Osteocyte (in vitro differentiated cells): ENCODE data around the gene SKP2. TPM values are rescaled to one million over a fixed set of nuclear protein-coding genes. Genes with fewer than 3 reads are reported as not detected.

Experiments
- DNase-seq: peaks from one replicate; pipeline ENCODE4 v3.0.0; 2021; ENCODE audit warnings: mixed read lengths; ENCODE audit not compliant: unreplicated experiment; ENCODE audit errors: extremely low spot score
- H3K27ac Mint-ChIP-seq: one replicate; pipeline ENCODE4 v1.8.0; 2021; ENCODE audit warnings: mild to moderate bottlenecking, mixed read lengths; ENCODE audit not compliant: unreplicated experiment
- H3K27me3 Mint-ChIP-seq: one replicate; pipeline ENCODE4 v1.8.0; 2021; ENCODE audit warnings: mixed read lengths; ENCODE audit not compliant: unreplicated experiment
- H3K36me3 Mint-ChIP-seq: one replicate; pipeline ENCODE4 v1.8.0; 2021; ENCODE audit warnings: mixed read lengths; ENCODE audit not compliant: unreplicated experiment
- H3K4me1 Mint-ChIP-seq: one replicate; pipeline ENCODE4 v1.8.0; 2021; ENCODE audit warnings: mixed read lengths; ENCODE audit not compliant: unreplicated experiment
- H3K4me3 Mint-ChIP-seq: one replicate; pipeline ENCODE4 v1.8.0; 2021; ENCODE audit warnings: mild to moderate bottlenecking, moderate library complexity, mixed read lengths; ENCODE audit not compliant: unreplicated experiment
- H3K9me3 Mint-ChIP-seq: one replicate; pipeline ENCODE4 v1.8.0; 2021; ENCODE audit warnings: mixed read lengths; ENCODE audit not compliant: unreplicated experiment
- long read RNA-seq: library from polyadenylated mRNA; unstranded; transcript quantifications from one replicate; pipeline ENCODE4 v2.0.0, GENCODE V29; 2021
- total RNA-seq: library from RNA; stranded (reverse); gene quantifications from 2 replicates; pipeline ENCODE4 v1.2.1, GENCODE V29; 2021
- TF ChIP-seq, protein P1 (sequence below): fragments of 200-600 bp; sonication (generic); IDR thresholded peaks from 2 replicates; pipeline ENCODE4 v1.5.0; 2021; ENCODE audit warnings: antibody characterized with exemption, mild to moderate bottlenecking, moderate library complexity

SKP2 gene
- total RNA-seq: 28.4 and 28.9 TPM in 2 replicates
- long read RNA-seq, transcript SKP2-201 (10 exons, 1,537 nt): major isoform, 7 of 20 reads
- long read RNA-seq, transcript SKP2-202 (10 exons, 3,759 nt): major isoform, 7 of 20 reads
- long read RNA-seq, partial matches to known transcripts: 1 of 20 reads
- long read RNA-seq, other reads (novel, unspliced or antisense): 5 of 20 reads

DNA sequence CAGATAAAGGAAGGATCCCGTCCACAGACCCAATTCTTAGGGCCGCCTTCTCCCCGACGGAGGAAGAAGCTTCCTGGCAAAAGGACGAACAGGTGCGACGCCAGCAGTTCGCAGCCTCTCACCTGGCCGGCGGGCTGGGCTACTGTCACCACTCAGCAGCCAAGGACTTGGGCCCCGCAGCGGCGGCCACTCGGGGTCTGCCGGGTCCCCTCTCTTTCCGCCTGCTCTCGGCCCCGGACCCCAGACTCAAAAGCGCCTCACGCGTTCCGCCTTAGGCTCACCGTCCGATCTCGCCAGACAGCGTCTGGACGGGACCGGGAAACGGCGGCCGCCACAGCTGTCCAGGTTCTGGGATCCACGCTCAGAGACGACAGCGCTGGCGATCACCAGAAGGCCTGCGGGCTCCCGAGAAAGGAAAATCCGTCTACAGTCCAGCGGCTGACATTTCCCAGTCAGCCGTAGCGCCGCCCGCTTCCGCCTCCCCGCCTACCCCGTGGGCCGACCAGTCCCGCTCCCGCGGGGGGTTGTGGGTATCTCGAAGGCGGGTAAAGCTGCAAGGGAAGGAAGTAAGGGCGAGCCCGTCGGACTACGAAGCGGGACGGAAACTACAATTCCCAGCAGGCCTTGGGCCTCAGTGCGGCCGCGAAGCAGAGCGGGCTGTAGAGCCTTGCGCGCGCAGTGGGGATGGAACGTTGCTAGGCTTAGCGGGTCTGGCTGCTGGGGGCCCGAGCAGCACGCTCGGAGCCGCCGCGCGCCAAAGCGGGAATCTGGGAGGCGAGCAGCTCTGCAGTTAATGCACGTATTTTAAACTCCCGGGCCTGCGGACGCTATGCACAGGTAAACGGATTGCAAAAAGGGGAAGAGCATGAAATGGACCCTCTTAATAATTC lies at the start of gene SKP2, which contains the start of gene LMBRD2:
Gene SKP2, plus strand, starts transcription at position 678 of the 890 bp plus-strand sequence. Its CDS starts 152 bp downstream, at position 830.
Gene LMBRD2, minus strand, starts transcription at position 454 of the 890 bp plus-strand sequence. CDS start 8,538 bp downstream, outside the sequence.
- no peaks in the 10 kb centered on the region for H3K27me3 Mint-ChIP-seq
- H3K27ac Mint-ChIP-seq: peak within 1 kb of the TSS; percentile 79
- TF ChIP-seq, protein P1, sequence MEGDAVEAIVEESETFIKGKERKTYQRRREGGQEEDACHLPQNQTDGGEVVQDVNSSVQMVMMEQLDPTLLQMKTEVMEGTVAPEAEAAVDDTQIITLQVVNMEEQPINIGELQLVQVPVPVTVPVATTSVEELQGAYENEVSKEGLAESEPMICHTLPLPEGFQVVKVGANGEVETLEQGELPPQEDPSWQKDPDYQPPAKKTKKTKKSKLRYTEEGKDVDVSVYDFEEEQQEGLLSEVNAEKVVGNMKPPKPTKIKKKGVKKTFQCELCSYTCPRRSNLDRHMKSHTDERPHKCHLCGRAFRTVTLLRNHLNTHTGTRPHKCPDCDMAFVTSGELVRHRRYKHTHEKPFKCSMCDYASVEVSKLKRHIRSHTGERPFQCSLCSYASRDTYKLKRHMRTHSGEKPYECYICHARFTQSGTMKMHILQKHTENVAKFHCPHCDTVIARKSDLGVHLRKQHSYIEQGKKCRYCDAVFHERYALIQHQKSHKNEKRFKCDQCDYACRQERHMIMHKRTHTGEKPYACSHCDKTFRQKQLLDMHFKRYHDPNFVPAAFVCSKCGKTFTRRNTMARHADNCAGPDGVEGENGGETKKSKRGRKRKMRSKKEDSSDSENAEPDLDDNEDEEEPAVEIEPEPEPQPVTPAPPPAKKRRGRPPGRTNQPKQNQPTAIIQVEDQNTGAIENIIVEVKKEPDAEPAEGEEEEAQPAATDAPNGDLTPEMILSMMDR: no peak
- peaks cover 42% of the 10 kb centered on the region for H3K4me1 Mint-ChIP-seq
- DNase-seq: peak; percentile 99
- peak within 1 kb of the TSS; percentile 93 for H3K4me3 Mint-ChIP-seq
- H3K36me3 Mint-ChIP-seq: peaks cover 12% of the 10 kb centered on the region
- no peaks in the 10 kb centered on the region for H3K9me3 Mint-ChIP-seq

DNA sequence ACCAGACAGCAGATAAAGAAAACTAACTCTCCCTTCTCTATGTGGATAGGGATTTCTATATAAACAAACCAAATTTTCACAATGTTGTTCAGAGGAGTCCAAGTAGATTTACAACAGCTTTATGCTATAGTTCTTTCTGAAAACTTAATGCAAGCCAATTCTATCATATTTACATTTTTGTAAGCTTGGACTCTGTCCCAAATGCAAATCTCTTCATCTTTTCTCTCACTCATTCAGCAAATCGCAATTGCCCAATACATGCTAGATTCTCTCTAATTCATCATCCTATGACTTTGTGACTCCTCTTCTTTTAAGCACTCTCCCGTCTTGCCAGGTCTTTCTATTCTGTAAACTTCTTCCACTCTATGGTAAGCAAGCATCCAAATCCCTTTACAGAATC lies 46.1 kb upstream of the SKP2 start:
- Mint-ChIP-seq H3K4me3 (no peak overlapping the region), H3K27me3 (no peaks in the 10 kb centered on the region), H3K9me3 (no peaks in the 10 kb centered on the region), H3K27ac (no peak overlapping the region), H3K36me3 (peaks cover 34% of the 10 kb centered on the region), H3K4me1 (no peaks in the 10 kb centered on the region)
- TF ChIP-seq, protein P1: no peak
- no peak for DNase-seq

DNA sequence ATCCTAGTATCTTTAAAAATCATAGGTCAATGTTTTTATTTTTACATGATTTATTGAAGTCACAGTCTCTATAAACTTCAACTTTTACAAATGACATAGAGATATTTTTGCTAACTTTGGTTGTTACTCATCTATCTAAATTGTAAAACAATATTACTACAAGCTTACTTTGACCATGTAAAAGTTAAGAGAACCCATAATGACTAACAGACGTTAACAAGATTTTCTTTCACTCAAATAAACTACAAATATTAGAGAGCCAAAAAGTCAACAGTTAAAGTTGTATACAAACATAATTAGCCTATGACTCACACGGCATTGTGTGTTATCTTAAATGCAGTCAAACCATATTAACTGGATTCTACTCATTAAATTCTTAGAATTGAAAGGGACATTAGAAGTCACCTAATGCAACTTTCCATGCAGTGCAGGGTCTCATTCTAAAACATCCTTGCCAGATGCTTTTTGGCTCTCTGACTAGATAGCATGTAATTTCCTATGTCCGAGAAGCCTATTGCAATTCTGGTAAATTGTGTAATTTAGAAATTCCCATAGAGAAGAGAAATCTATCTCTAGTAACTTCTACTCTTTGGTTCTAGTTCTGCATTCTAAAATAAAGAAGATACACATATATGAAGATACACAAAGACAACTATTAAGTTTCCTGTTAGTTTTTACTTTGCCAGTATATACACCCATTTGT lies 43.0 kb upstream of the SKP2 start:
- Mint-ChIP-seq H3K9me3 (no peaks in the 10 kb centered on the region), H3K27ac (no peak overlapping the region), H3K4me3 (no peak overlapping the region), H3K36me3 (peaks cover 34% of the 10 kb centered on the region), H3K27me3 (no peaks in the 10 kb centered on the region), H3K4me1 (no peaks in the 10 kb centered on the region)
- DNase-seq: no peak
- TF ChIP-seq, protein P1: no peak

DNA sequence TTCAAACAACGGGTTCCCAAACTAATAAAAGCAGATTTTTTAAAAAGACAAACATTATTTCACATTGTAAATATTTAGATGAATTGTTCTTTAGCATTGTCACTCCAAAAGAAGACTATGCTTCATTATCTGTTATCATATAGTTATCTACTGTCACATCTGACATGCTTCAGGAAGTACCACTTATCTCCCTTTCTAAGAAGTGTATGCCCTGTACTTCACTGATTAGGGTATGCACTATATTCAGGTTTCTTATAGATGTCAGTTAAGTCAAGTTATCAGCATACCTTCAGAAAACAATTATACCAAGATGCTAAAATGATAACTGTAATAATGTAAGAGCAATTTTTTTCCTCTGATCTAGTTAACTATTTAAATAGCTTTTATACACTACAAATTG lies 40.7 kb upstream of the SKP2 start:
- H3K4me3 Mint-ChIP-seq: no peak overlapping the region
- H3K4me1 Mint-ChIP-seq: no peaks in the 10 kb centered on the region
- no peak overlapping the region for H3K27ac Mint-ChIP-seq
- no peaks in the 10 kb centered on the region for H3K9me3 Mint-ChIP-seq
- DNase-seq: no peak
- TF ChIP-seq, protein P1: no peak
- no peaks in the 10 kb centered on the region for H3K27me3 Mint-ChIP-seq
- peaks cover 33% of the 10 kb centered on the region for H3K36me3 Mint-ChIP-seq

DNA sequence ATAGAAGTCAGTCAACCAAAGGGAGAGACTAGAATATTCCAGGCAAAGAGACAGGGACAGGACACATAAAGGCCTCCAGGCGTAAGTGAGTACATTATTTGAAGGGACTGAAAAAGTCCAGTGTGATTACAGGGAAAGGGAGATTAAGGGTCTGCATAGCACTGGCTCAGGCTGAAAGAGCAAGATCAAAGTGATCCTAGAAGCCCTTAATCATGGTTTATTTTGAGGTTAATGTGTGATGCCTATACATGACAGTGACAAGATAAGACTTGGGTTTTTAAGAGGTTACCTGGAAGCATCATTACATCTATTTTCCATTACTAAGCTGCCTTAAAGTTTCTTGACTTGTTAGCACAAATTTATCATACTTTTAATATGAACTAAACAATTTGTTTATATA lies 26.0 kb upstream of the SKP2 start:
- H3K4me3 Mint-ChIP-seq: no peak overlapping the region
- no peaks in the 10 kb centered on the region for H3K4me1 Mint-ChIP-seq
- peaks cover 10% of the 10 kb centered on the region for H3K9me3 Mint-ChIP-seq
- peaks cover 22% of the 10 kb centered on the region for H3K36me3 Mint-ChIP-seq
- H3K27me3 Mint-ChIP-seq: no peaks in the 10 kb centered on the region
- TF ChIP-seq, protein P1: no peak
- DNase-seq: no peak
- H3K27ac Mint-ChIP-seq: no peak overlapping the region
